Neutrophil (primary cell): Measurements from ENCODE around the gene TMEM198.

Source experiments
- H3K27ac ChIP-seq: fragments of 200-600 bp; sonication (generic); 2 replicates; pipeline ENCODE4 v1.5.1; 2016; ENCODE audit warnings: mild to moderate bottlenecking, moderate library complexity
- H3K27me3 ChIP-seq: fragments of 200-600 bp; sonication (generic); 2 replicates; pipeline ENCODE4 v1.6.0; 2016; ENCODE audit warnings: mild to moderate bottlenecking
- H3K36me3 ChIP-seq: fragments of 200-600 bp; sonication (generic); 2 replicates; pipeline ENCODE4 v1.5.1; 2017
- H3K4me1 ChIP-seq, 2 experiments: fragments of 200-600 bp in 1 of 2; sonication (generic) in 1 of 2; 1 replicate in 1 of 2; 2 replicates in 1 of 2; pipeline versions ENCODE4 v1.5.1 to v1.6.1; 2013 to 2016; ENCODE audit warnings: low read depth in 1 of 2, low read length in 1 of 2, mild to moderate bottlenecking in 1 of 2, moderate library complexity in 1 of 2; ENCODE audit not compliant: control insufficient read depth in 1 of 2, insufficient read depth in 1 of 2
- H3K4me3 ChIP-seq, 2 experiments: fragments of 200-600 bp in 1 of 2; sonication (generic) in 1 of 2; 1 replicate in 1 of 2; 2 replicates in 1 of 2; pipeline ENCODE4 v1.5.1; 2013 to 2016; ENCODE audit warnings: low read depth in 1 of 2, low read length in 1 of 2, mild to moderate bottlenecking in 1 of 2, moderate library complexity in 1 of 2
- H3K9me3 ChIP-seq: fragments of 200-600 bp; sonication (generic); 2 replicates; pipeline ENCODE4 v1.5.1; 2016
- CTCF ChIP-seq: fragments of 200-600 bp; sonication (generic); IDR thresholded peaks from 2 replicates; pipeline ENCODE4 v1.5.1; 2016; ENCODE audit warnings: antibody characterized with exemption

The TMEM198 gene

GRCh38 chr2:219510512-219511135, 33.2 kb upstream of the TMEM198 start:
- Histone ChIP-seq H3K27me3 (peaks cover 76% of the 10 kb centered on the region), H3K36me3 (peaks cover 20% of the 10 kb centered on the region), H3K4me3 (no peak overlapping the region), H3K27ac (no peak overlapping the region), H3K9me3 (no peaks in the 10 kb centered on the region), H3K4me1 (no peaks in the 10 kb centered on the region)
- no peak for TF ChIP-seq CTCF

- no peaks in the 10 kb centered on the region for H3K4me1 ChIP-seq
- no peaks in the 10 kb centered on the region for H3K9me3 ChIP-seq
- no peak overlapping the region for H3K4me3 ChIP-seq
- peaks cover 9% of the 10 kb centered on the region for H3K36me3 ChIP-seq
- TF ChIP-seq CTCF, result no peak
- no peak overlapping the region for H3K27ac ChIP-seq
- H3K27me3 ChIP-seq, result peaks cover 87% of the 10 kb centered on the region
Measured at GRCh38 chr2:219511547-219512325, 32.1 kb upstream of the TMEM198 start.

- Histone ChIP-seq H3K9me3 (no peaks in the 10 kb centered on the region), H3K27ac (no peak overlapping the region), H3K4me1 (no peaks in the 10 kb centered on the region), H3K36me3 (no peaks in the 10 kb centered on the region), H3K4me3 (no peak overlapping the region), H3K27me3 (peaks cover 96% of the 10 kb centered on the region)
- TF ChIP-seq CTCF, result no peak
Measured at GRCh38 chr2:219512524-219513216, 31.2 kb upstream of the TMEM198 start.

GRCh38 chr2:219513787-219514186, 30.0 kb upstream of the TMEM198 start:
- Histone ChIP-seq H3K27me3 (peaks cover 100% of the 10 kb centered on the region), H3K27ac (no peak overlapping the region), H3K36me3 (no peaks in the 10 kb centered on the region), H3K4me1 (no peaks in the 10 kb centered on the region), H3K9me3 (no peaks in the 10 kb centered on the region), H3K4me3 (no peak overlapping the region)
- no peak for TF ChIP-seq CTCF

- no peak for TF ChIP-seq CTCF
- Histone ChIP-seq H3K36me3 (no peaks in the 10 kb centered on the region), H3K4me1 (no peaks in the 10 kb centered on the region), H3K4me3 (no peak within 1 kb of the TSS), H3K9me3 (no peaks in the 10 kb centered on the region), H3K27me3 (peaks cover 100% of the 10 kb centered on the region), H3K27ac (no peak within 1 kb of the TSS)
Measured at GRCh38 chr2:219514196-219514761, 29.5 kb upstream of the TMEM198 start, which contains the start of gene ASIC4. ASIC4 (plus strand) TSS chr2:219514482; CDS start chr2:219514725, 243 bp downstream.
